Measurements from ENCODE around the gene SPEG. TPM values are rescaled to one million over a fixed set of nuclear protein-coding genes. Genes with fewer than 3 reads are reported as not detected.

Gene SPEG
- total and polyA plus RNA-seq, 2 experiments from 2014 or later = 12.6 to 32.4 TPM

DNA sequence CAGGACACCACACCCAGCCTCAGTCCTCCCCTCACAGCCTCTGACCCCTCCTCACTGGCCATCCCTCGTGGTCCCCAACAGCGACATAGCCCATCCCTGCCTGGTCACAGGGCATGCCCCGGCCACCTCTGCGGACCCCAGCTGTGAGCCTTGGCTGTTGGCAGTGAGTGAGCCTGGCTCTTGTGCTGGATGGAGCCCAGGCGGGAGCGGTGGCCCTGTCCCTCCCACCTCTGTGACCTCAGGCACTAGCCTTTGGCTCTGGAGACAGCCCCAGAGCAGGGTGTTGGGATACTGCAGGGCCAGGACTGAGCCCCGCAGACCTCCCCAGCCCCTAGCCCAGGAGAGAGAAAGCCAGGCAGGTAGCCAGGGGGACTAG, 8.6 kb upstream of the SPEG start (continued):
- TF ChIP-seq, protein P1, sequence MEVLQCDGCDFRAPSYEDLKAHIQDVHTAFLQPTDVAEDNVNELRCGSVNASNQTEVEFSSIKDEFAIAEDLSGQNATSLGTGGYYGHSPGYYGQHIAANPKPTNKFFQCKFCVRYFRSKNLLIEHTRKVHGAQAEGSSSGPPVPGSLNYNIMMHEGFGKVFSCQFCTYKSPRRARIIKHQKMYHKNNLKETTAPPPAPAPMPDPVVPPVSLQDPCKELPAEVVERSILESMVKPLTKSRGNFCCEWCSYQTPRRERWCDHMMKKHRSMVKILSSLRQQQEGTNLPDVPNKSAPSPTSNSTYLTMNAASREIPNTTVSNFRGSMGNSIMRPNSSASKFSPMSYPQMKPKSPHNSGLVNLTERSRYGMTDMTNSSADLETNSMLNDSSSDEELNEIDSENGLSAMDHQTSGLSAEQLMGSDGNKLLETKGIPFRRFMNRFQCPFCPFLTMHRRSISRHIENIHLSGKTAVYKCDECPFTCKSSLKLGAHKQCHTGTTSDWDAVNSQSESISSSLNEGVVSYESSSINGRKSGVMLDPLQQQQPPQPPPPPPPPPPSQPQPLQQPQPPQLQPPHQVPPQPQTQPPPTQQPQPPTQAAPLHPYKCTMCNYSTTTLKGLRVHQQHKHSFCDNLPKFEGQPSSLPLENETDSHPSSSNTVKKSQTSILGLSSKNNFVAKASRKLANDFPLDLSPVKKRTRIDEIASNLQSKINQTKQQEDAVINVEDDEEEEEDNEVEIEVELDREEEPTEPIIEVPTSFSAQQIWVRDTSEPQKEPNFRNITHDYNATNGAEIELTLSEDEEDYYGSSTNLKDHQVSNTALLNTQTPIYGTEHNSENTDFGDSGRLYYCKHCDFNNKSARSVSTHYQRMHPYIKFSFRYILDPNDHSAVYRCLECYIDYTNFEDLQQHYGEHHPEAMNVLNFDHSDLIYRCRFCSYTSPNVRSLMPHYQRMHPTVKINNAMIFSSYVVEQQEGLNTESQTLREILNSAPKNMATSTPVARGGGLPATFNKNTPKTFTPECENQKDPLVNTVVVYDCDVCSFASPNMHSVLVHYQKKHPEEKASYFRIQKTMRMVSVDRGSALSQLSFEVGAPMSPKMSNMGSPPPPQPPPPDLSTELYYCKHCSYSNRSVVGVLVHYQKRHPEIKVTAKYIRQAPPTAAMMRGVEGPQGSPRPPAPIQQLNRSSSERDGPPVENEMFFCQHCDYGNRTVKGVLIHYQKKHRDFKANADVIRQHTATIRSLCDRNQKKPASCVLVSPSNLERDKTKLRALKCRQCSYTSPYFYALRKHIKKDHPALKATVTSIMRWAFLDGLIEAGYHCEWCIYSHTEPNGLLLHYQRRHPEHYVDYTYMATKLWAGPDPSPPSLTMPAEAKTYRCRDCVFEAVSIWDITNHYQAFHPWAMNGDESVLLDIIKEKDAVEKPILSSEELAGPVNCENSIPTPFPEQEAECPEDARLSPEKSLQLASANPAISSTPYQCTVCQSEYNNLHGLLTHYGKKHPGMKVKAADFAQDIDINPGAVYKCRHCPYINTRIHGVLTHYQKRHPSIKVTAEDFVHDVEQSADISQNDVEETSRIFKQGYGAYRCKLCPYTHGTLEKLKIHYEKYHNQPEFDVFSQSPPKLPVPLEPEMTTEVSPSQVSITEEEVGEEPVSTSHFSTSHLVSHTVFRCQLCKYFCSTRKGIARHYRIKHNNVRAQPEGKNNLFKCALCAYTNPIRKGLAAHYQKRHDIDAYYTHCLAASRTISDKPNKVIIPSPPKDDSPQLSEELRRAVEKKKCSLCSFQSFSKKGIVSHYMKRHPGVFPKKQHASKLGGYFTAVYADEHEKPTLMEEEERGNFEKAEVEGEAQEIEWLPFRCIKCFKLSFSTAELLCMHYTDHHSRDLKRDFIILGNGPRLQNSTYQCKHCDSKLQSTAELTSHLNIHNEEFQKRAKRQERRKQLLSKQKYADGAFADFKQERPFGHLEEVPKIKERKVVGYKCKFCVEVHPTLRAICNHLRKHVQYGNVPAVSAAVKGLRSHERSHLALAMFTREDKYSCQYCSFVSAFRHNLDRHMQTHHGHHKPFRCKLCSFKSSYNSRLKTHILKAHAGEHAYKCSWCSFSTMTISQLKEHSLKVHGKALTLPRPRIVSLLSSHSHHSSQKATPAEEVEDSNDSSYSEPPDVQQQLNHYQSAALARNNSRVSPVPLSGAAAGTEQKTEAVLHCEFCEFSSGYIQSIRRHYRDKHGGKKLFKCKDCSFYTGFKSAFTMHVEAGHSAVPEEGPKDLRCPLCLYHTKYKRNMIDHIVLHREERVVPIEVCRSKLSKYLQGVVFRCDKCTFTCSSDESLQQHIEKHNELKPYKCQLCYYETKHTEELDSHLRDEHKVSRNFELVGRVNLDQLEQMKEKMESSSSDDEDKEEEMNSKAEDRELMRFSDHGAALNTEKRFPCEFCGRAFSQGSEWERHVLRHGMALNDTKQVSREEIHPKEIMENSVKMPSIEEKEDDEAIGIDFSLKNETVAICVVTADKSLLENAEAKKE (CRISPR knock-in tag; IDR thresholded peaks at IDR 0.05) = no peak
- TF ChIP-seq, protein P2, sequence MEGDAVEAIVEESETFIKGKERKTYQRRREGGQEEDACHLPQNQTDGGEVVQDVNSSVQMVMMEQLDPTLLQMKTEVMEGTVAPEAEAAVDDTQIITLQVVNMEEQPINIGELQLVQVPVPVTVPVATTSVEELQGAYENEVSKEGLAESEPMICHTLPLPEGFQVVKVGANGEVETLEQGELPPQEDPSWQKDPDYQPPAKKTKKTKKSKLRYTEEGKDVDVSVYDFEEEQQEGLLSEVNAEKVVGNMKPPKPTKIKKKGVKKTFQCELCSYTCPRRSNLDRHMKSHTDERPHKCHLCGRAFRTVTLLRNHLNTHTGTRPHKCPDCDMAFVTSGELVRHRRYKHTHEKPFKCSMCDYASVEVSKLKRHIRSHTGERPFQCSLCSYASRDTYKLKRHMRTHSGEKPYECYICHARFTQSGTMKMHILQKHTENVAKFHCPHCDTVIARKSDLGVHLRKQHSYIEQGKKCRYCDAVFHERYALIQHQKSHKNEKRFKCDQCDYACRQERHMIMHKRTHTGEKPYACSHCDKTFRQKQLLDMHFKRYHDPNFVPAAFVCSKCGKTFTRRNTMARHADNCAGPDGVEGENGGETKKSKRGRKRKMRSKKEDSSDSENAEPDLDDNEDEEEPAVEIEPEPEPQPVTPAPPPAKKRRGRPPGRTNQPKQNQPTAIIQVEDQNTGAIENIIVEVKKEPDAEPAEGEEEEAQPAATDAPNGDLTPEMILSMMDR (conservative IDR thresholded peaks at IDR 0.05; ENCODE audit: low read depth in 2 of 2) = no peak
- no peak for TF ChIP-seq EZH2 (IDR thresholded peaks at IDR 0.05; ENCODE audit: low read depth, unreplicated experiment)
- no peak for TF ChIP-seq POLR2AphosphoS5 (IDR thresholded peaks at IDR 0.05; ENCODE audit: low read depth)
- no peak for TF ChIP-seq STAT1 (IDR thresholded peaks at IDR 0.05; ENCODE audit: unreplicated experiment)
- TF ChIP-seq CREB1 (CRISPR knock-in tag; IDR thresholded peaks at IDR 0.05; ENCODE audit: low read depth) = no peak
- TF ChIP-seq, protein P3, sequence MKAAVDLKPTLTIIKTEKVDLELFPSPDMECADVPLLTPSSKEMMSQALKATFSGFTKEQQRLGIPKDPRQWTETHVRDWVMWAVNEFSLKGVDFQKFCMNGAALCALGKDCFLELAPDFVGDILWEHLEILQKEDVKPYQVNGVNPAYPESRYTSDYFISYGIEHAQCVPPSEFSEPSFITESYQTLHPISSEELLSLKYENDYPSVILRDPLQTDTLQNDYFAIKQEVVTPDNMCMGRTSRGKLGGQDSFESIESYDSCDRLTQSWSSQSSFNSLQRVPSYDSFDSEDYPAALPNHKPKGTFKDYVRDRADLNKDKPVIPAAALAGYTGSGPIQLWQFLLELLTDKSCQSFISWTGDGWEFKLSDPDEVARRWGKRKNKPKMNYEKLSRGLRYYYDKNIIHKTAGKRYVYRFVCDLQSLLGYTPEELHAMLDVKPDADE (IDR thresholded peaks at IDR 0.05) = no peak
- TF ChIP-seq JUNB (IDR thresholded peaks at IDR 0.05; ENCODE audit: unreplicated experiment) = no peak

Measured in GM23338 (cell line).